Vagina (tissue), 2 donors: Measurements from ENCODE around the gene DDX5.

Experiments
- CTCF ChIP-seq, 3 experiments: fragments of 450-650 bp in 2 of 3; fragments of 200-600 bp in 1 of 3; sonication (generic) in 1 of 3; IDR thresholded peaks; one replicate each; pipeline ENCODE4 v1.5.1; 2017 to 2019; ENCODE audit warnings: antibody characterized with exemption in 3 of 3, mild to moderate bottlenecking in 2 of 3, moderate library complexity in 2 of 3
- POLR2A ChIP-seq, 2 donors: fragments of 450-650 bp; IDR thresholded peaks; one replicate each; pipeline ENCODE4 v1.6.1; 2017; ENCODE audit warnings: antibody characterized with exemption in 2 of 2, mild to moderate bottlenecking in 2 of 2, moderate library complexity in 2 of 2

- TF ChIP-seq CTCF (IDR thresholded peaks at IDR 0.05) (no peak), POLR2A (IDR thresholded peaks at IDR 0.05) (no peak)
These were observed 9.3 kb upstream of the DDX5 start for GRCh38 chr17:64515419-64515818.
